Ovary (tissue), 3 donors: Measurements from ENCODE around the gene RFXANK.

Experiments
- EP300 ChIP-seq: sonication (generic); formaldehyde crosslinking; IDR thresholded peaks from one replicate; pipeline ENCODE4 v1.6.1; 2017; ENCODE audit warnings: antibody characterized with exemption
- POLR2A ChIP-seq: fragments of 450-650 bp; IDR thresholded peaks from one replicate; pipeline ENCODE4 v1.6.1; 2017; ENCODE audit warnings: antibody characterized with exemption, mild to moderate bottlenecking, moderate library complexity
- TF ChIP-seq, protein P1 (sequence below), 3 donors: fragments of 450-650 bp in 2 of 3; fragments of 200-600 bp in 1 of 3; IDR thresholded peaks; one replicate each; pipeline versions ENCODE4 v1.5.1 to v1.8.0; 2016 to 2022; ENCODE audit warnings: antibody characterized with exemption in 3 of 3, mild to moderate bottlenecking in 1 of 3
- donor health status: DM: no; HTN: no; CAD: no.

DNA sequence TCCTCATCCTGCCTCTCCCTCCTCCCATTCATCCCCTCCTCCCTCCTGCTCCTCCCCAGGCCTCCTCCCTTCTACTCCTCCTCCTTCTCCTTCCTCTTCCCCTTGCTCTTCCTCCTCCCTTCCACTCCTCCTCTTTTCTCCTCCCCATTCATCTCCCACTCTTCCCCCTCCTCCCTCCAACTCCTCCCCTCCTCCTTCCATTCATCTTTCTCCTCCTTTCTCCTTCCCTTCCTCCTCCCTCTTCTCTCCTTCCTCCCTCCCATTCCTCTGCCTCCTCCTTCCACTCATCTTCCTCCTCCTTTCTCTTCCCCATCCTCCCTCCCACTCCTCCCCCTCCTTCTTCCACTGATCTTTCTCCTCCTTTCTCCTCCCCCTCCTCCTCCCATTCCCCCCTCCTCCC is 47.6 kb downstream of the RFXANK start:
- TF ChIP-seq, protein P1, sequence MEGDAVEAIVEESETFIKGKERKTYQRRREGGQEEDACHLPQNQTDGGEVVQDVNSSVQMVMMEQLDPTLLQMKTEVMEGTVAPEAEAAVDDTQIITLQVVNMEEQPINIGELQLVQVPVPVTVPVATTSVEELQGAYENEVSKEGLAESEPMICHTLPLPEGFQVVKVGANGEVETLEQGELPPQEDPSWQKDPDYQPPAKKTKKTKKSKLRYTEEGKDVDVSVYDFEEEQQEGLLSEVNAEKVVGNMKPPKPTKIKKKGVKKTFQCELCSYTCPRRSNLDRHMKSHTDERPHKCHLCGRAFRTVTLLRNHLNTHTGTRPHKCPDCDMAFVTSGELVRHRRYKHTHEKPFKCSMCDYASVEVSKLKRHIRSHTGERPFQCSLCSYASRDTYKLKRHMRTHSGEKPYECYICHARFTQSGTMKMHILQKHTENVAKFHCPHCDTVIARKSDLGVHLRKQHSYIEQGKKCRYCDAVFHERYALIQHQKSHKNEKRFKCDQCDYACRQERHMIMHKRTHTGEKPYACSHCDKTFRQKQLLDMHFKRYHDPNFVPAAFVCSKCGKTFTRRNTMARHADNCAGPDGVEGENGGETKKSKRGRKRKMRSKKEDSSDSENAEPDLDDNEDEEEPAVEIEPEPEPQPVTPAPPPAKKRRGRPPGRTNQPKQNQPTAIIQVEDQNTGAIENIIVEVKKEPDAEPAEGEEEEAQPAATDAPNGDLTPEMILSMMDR (IDR thresholded peaks at IDR 0.05) = no peak
- TF ChIP-seq POLR2A = no peak
- TF ChIP-seq EP300 = no peak
